Measurements from ENCODE around the gene EFCAB6.

Gene EFCAB6

GRCh38 chr22:43528601-43529360 lies 283.3 kb downstream of the EFCAB6 start:
- in situ Hi-C loops (cut with MboI; ENCODE audit: low pct_unique_long_range_greater_than_20kb, low sequenced_read_pairs): no loop called here
- DNase-seq: peak; percentile 2

DNA sequence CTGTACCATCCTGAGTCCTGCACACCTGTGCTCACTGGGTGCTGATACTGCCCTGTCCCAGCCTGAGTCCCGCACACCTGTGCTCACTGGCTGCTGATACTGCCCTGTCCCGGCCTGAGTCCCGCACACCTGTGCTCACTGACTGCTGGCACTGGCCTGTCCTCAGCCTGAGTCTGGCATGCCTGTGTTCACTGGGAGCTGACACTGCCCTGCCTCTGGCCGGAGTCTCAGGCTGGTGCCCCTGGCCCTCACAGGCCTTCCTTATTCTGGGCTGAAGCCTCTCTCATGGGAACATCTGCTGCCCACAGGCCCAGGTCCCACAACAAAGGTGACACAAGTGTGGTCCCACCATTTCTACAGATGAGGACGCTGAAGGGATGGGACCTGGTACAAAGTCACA lies 285.2 kb downstream of the EFCAB6 start:
- in situ Hi-C loops (cut with MboI; ENCODE audit: low pct_unique_long_range_greater_than_20kb, low sequenced_read_pairs): no loop called here
- no peak for DNase-seq

- no peak for DNase-seq
- in situ Hi-C loops (cut with MboI; ENCODE audit: low pct_unique_long_range_greater_than_20kb, low sequenced_read_pairs): no loop called here
These were observed 285.9 kb downstream of the EFCAB6 start for GRCh38 chr22:43526117-43526655.

DNA sequence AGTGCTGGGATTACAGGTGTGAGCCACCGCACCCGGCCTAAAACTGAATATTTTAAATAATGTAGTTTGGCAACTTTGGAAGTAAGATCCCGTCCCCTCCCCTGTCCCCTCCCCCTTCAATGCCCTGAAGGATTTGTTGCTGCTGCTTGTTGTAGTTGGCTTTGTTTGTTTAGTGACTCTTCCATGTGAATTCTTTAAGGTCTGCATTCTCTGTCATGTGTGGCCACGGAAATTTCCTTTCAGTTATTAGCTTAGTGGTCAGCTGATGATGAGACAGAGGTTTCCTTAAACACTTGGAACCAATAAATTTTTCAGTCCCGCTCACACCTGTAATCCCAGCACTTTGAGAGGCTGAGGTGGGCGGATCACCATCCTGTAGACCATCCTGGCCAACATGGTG lies 290.4 kb downstream of the EFCAB6 start:
- no peak for DNase-seq
- in situ Hi-C loops (cut with MboI; ENCODE audit: low pct_unique_long_range_greater_than_20kb, low sequenced_read_pairs): no loop called here

- no peak for DNase-seq
- in situ Hi-C loops (cut with MboI; ENCODE audit: low pct_unique_long_range_greater_than_20kb, low sequenced_read_pairs): no loop called here
These were observed 291.5 kb downstream of the EFCAB6 start for GRCh38 chr22:43520632-43521039.

DNA sequence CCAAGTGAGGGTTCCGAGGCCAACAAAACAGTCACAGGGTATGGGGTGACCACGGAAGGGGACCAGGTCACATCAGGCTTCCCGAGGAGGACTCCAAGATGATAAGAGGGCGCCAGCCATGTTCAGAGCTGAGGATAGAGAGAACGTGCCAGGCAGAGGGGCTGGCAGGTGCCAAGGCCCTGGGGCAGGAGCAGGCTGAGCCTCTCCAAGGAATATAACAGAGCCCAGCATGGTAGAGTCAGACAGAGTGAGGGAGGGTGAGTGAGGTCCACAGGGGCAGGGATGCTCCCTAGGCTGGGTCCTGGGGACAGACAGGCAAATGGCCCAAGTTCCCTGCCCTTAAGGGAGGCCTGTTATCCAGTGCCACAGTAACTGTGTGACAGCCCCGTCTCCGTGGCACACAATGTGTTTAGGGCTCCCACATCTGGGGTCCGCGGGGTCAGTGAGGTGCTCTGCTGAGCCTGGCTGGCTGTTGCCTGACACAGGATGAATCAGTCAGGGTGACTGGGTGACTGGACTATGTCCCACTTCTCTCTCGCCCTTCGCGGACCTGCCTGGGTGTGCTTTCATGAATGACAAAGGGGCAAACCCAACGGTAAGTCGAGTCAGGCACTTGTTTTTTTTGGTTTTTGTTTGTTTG lies 295.0 kb downstream of the EFCAB6 start:
- in situ Hi-C loops (cut with MboI; ENCODE audit: low pct_unique_long_range_greater_than_20kb, low sequenced_read_pairs): no loop called here
- no peak for DNase-seq

DNA sequence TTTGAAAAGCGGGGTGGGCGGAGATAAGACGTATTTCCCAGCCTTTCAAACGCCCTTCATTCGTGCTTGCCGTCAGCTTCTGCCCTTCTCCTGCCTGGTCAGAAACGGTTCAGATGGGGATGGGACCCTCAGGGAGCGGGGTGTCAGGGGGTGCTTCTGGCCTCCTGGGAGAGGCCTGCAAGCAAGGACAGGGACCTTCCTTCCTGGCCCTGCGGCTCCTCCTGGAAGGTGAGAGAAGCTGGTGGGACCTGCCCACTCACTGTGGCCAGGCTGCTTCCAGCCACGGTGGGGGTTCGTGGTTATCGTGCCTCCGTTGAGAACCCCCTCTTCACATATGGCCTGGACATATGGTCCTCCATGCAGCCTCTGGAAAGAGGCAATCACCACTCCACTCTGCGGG lies 295.7 kb downstream of the EFCAB6 start:
- in situ Hi-C loops (cut with MboI; ENCODE audit: low pct_unique_long_range_greater_than_20kb, low sequenced_read_pairs): no loop called here
- DNase-seq: no peak

DNA sequence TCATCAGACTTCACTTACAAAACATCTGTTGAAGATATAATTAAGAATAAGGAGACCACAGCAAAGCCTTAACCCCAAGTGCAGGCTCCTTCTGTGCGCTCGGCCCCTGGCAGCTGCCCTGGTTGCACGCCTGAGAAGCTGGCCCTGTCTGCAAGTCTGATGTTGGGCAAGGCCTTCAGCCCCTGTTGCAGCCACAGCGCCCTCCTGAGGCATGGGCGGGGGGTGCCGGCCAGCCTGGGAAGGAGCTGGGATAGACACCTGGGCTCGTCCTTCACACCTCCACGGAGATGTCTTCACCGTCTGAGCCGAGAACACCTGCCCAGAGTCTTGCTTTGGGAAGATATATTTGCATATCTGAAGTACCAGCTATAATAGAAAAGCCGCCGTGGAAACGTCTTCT lies 296.2 kb downstream of the EFCAB6 start:
- no peak for DNase-seq
- in situ Hi-C loops (cut with MboI; ENCODE audit: low pct_unique_long_range_greater_than_20kb, low sequenced_read_pairs): no loop called here

- DNase-seq: no peak
- in situ Hi-C loops (cut with MboI; ENCODE audit: low pct_unique_long_range_greater_than_20kb, low sequenced_read_pairs): no loop called here
These were observed 296.7 kb downstream of the EFCAB6 start for GRCh38 chr22:43515411-43515810.

GRCh38 chr22:43514476-43515157 lies 297.5 kb downstream of the EFCAB6 start:
- in situ Hi-C loops (cut with MboI; ENCODE audit: low pct_unique_long_range_greater_than_20kb, low sequenced_read_pairs): no loop called here
- no peak for DNase-seq

GRCh38 chr22:43512279-43512678 lies 299.8 kb downstream of the EFCAB6 start:
- in situ Hi-C loops (cut with MboI; ENCODE audit: low pct_unique_long_range_greater_than_20kb, low sequenced_read_pairs): no loop called here
- no peak for DNase-seq

DNA sequence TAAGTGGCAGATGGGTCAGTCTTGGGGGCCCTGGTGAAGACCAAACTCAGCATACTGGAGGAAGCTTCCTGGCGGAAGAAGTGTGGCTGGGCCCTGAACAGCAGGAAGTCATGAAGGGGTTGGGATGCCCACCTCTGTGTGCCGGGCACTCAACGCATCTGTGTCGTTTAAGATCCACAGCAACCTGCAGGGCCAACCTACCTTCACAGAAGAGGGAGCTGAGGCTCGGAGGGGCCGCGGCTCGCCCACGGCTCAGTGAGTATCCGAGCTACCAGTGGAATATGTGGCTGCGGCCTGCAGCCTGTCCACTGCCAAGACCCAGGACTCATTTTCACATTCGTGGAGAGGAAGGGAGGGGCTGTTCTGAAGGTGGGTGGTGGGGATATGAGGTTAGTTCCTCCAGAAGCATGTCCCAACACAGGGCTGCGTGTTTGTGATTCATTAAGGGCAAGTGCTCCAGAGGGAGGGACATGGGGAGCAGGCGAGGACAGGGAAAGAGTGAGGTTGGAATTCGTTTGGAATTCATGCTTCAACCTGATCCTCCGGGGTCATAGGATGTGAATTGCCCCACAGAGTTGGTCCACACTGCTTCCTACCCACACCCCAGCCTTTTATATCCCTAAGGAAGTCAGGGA lies 300.7 kb downstream of the EFCAB6 start:
- DNase-seq: no peak
- in situ Hi-C loops (cut with MboI; ENCODE audit: low pct_unique_long_range_greater_than_20kb, low sequenced_read_pairs): no loop called here

DNA sequence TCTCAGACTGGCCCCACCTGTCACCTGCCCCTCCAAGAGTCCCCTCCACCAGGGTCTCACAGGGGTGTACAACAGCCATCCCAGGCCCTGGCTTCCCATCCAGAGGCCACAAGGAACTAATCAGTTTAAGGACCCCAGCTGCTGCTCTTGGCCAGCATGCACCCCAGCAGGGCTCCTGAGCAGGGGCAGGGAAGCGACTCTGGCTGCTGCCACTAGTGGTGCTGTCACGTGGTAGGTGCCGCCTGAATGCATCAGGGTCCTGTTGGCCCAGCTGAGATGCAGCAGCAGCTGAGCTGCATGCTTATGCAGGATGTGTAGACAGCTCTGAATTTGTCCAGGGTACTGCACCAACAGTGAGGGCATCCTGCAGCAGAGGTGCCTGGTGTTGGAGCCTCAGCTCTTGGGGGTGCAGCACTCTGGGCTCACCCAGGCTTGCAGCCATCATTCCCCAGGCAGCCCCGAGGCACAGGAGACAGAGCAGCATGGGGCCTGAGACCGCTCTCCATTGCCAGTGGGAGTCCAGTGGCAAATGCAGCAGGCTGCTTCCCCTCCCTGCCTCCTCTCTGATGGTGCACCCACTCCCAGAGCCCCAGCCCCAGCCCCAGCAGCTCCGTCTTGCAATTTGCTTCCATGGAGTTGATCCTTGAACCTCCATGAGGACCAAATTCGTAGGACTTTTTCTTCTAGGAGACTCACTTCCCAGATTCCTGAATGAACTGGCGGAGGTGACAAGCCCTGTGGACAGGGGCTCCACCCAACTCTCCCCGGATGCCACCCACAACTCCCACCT lies 301.6 kb downstream of the EFCAB6 start:
- in situ Hi-C loops (cut with MboI; ENCODE audit: low pct_unique_long_range_greater_than_20kb, low sequenced_read_pairs): no loop called here
- no peak for DNase-seq

DNA sequence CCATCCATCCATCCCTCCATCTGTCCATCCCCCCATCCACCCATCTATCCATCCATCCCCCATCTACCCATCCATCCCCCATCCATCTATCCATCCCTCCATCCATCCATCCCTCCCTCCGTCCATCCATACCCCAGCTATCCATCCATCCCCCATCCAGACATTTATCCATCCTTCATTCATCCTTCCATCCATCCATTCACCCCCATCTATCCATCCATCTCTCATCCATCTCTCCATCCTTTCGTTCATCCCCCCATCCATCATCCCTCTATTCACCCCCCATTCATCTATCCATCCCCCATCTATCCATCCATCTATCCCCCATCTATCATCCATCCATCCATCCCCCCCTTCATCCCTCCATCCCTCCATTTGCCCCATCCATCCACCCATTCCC lies 302.8 kb downstream of the EFCAB6 start:
- DNase-seq: no peak
- in situ Hi-C loops (cut with MboI; ENCODE audit: low pct_unique_long_range_greater_than_20kb, low sequenced_read_pairs): no loop called here

DNA sequence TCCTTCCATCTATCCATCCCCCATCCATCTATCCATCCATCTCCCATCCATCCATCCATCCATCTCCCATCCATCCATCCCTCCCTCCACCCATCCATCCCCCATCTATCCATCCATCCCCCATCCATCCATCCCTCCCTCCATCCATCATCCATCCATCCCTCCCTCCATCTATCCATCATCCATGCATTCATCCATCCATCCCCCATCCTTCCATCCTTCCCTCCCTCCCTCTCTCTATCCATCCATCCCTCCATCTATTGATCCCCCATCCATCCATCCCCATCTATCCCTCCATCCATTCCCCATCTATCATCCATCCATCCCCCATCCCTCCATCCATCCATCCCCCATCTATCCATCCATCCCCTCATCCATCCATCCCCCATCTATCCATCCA lies 303.6 kb downstream of the EFCAB6 start:
- in situ Hi-C loops (cut with MboI; ENCODE audit: low pct_unique_long_range_greater_than_20kb, low sequenced_read_pairs): no loop called here
- no peak for DNase-seq

DNA sequence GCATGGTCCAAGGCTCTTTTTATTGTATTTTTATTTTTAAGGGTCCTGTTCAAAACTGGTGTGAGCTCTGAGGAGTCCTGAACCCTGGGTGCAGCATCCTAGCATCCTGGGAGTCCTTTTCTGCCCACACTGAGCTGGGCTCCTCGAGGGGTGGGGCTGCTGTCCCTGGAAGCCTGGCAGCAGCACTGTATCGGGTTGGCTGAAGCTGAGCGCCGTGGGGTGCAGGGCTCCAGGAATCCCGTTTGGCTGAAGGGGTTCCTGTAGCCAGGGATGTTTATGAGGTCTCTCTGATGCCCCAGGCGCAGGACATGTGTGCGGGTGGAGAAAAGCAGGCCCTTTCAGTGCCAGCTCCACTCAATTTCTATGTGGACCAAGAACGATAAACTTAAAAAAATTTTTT lies 304.9 kb downstream of the EFCAB6 start:
- DNase-seq: no peak
- in situ Hi-C loops (cut with MboI; ENCODE audit: low pct_unique_long_range_greater_than_20kb, low sequenced_read_pairs): no loop called here

DNA sequence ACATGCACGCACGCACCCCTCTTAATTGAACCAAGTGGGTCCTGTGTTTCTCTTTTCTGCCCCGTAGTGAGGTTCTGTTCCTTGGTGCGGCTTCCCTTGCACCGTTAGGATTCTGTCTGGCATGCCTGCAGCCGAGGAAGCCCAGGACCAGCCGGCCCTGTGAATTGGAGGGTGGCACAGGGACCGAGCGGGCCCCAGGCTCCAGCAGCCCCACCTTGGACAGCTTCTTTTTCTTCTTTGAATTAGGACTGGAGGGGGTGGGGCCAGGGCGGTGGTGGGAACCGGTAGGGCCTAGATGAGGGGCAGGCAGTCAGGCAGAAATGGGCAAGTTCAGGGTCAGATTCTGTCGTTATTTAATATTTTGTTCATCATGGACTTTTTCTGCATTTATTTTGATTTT lies 305.6 kb downstream of the EFCAB6 start:
- in situ Hi-C loops (cut with MboI; ENCODE audit: low pct_unique_long_range_greater_than_20kb, low sequenced_read_pairs): no loop called here
- DNase-seq: no peak

- no peak for DNase-seq
- in situ Hi-C loops (cut with MboI; ENCODE audit: low pct_unique_long_range_greater_than_20kb, low sequenced_read_pairs): no loop called here
These were observed 306.2 kb downstream of the EFCAB6 start for GRCh38 chr22:43505896-43506295.

GRCh38 chr22:43505423-43505822 lies 306.7 kb downstream of the EFCAB6 start:
- in situ Hi-C loops (cut with MboI; ENCODE audit: low pct_unique_long_range_greater_than_20kb, low sequenced_read_pairs): no loop called here
- no peak for DNase-seq
